ENCODE results near the gene GRK2.

The GRK2 gene

GRCh38 chr11:67267188-67268080 is 1.2 kb downstream of the GRK2 start:
- in situ Hi-C loops (cut with MboI; ENCODE audit: low sequenced_read_pairs, unreplicated experiment), result loop anchor here (10.0 kb wide), 1 partner anchor 117 kb away; no protein-coding TSS in a partner anchor
- no peak for DNase-seq (ENCODE audit: low spot score)

GRCh38 chr11:67268081-67268961 is 2.0 kb downstream of the GRK2 start:
- in situ Hi-C loops (cut with MboI; ENCODE audit: low sequenced_read_pairs, unreplicated experiment), result loop anchor here (10.0 kb wide), 1 partner anchor 116 kb away; no protein-coding TSS in a partner anchor
- peak; percentile 89 for DNase-seq (ENCODE audit: low spot score)
- TF ChIP-seq CTCF (IDR thresholded peaks at IDR 0.05; ENCODE audit: borderline replicate concordance, control extremely low read depth, extremely low read depth, insufficient read depth, missing control alignments), result no peak

More at GRCh38 chr11:67267188-67268080, 1.2 kb downstream of the GRK2 start:
- no peak for TF ChIP-seq CTCF (IDR thresholded peaks at IDR 0.05; ENCODE audit: borderline replicate concordance, control extremely low read depth, extremely low read depth, insufficient read depth, missing control alignments)

- in situ Hi-C loops (cut with MboI; ENCODE audit: low sequenced_read_pairs, unreplicated experiment), result loop anchor here (10.0 kb wide), 1 partner anchor 116 kb away; no protein-coding TSS in a partner anchor
- no peak for TF ChIP-seq CTCF (IDR thresholded peaks at IDR 0.05; ENCODE audit: borderline replicate concordance, control extremely low read depth, extremely low read depth, insufficient read depth, missing control alignments)
- DNase-seq (ENCODE audit: low spot score), result no peak
These were observed 2.6 kb downstream of the GRK2 start for GRCh38 chr11:67268962-67269268.

GRCh38 chr11:67269401-67270255 is 3.4 kb downstream of the GRK2 start:
- in situ Hi-C loops (cut with MboI; ENCODE audit: low sequenced_read_pairs, unreplicated experiment), result loop anchor here (10.0 kb wide), 1 partner anchor 115 kb away; no protein-coding TSS in a partner anchor
- TF ChIP-seq CTCF (IDR thresholded peaks at IDR 0.05; ENCODE audit: borderline replicate concordance, control extremely low read depth, extremely low read depth, insufficient read depth, missing control alignments), result no peak
- DNase-seq (ENCODE audit: low spot score), result no peak

- no peak for TF ChIP-seq CTCF (IDR thresholded peaks at IDR 0.05; ENCODE audit: borderline replicate concordance, control extremely low read depth, extremely low read depth, insufficient read depth, missing control alignments)
- in situ Hi-C loops (cut with MboI; ENCODE audit: low sequenced_read_pairs, unreplicated experiment), result no loop called here
- no peak for DNase-seq (ENCODE audit: low spot score)
These were observed 4.3 kb downstream of the GRK2 start for GRCh38 chr11:67270256-67271204.

All from GM13976 (cell line).